Peyer's patch (tissue), 4 donors: Measurements from ENCODE around the gene ATP8B4. TPM values are rescaled to one million over a fixed set of nuclear protein-coding genes. Genes with fewer than 3 reads are reported as not detected.

Experiments used
- DNase-seq, 3 donors: peaks; one replicate each; pipeline ENCODE4 v3.0.0-alpha.2; 2017 to 2019
- H3K27ac ChIP-seq, 4 donors: fragments of 200-600 bp; sonication (generic); one replicate each; pipeline ENCODE4 v1.5.1; 2016 to 2019
- H3K27me3 ChIP-seq, 2 donors: fragments of 200-600 bp; sonication (generic); one replicate each; pipeline ENCODE4 v1.5.1; 2019
- H3K36me3 ChIP-seq, 3 donors: fragments of 200-600 bp; sonication (generic); one replicate each; pipeline ENCODE4 v1.5.1; 2016 to 2019
- H3K4me1 ChIP-seq, 4 donors: fragments of 200-600 bp; sonication (generic); one replicate each; pipeline ENCODE4 v1.5.1; 2016 to 2019
- H3K4me3 ChIP-seq, 4 donors: fragments of 200-600 bp; sonication (generic); 1 replicate in 3 of 4; 2 replicates in 1 of 4; pipeline ENCODE4 v1.5.1; 2016 to 2019; ENCODE audit warnings: mild to moderate bottlenecking in 1 of 4
- H3K9me3 ChIP-seq, 4 donors: fragments of 200-600 bp; sonication (generic); one replicate each; pipeline ENCODE4 v1.5.1; 2016 to 2019; ENCODE audit warnings: mild to moderate bottlenecking in 1 of 4
- POLR2A ChIP-seq, 2 donors: fragments of 450-650 bp; IDR thresholded peaks; one replicate each; pipeline ENCODE4 v1.5.1; 2017; ENCODE audit warnings: antibody characterized with exemption in 2 of 2, mild to moderate bottlenecking in 2 of 2, moderate library complexity in 2 of 2
- total RNA-seq, 4 donors: library from RNA; depleted of rRNA; stranded (reverse); fragments of >200 nt; gene quantifications; one replicate each; pipeline ENCODE4 v1.1.0, GENCODE V29; 2016
- TF ChIP-seq, protein P1 (sequence below), 6 experiments: fragments of 450-650 bp in 4 of 6; fragments of 200-600 bp in 2 of 6; sonication (generic) in 1 of 6; IDR thresholded peaks; one replicate each; pipeline ENCODE4 v1.5.1; 2017 to 2019; ENCODE audit warnings: antibody characterized with exemption in 6 of 6, mild to moderate bottlenecking in 3 of 6, moderate library complexity in 1 of 6

Gene ATP8B4
- total RNA-seq, 4 donors from 2014 or later = 1.4 to 13.2 (median 8.7) TPM

DNA sequence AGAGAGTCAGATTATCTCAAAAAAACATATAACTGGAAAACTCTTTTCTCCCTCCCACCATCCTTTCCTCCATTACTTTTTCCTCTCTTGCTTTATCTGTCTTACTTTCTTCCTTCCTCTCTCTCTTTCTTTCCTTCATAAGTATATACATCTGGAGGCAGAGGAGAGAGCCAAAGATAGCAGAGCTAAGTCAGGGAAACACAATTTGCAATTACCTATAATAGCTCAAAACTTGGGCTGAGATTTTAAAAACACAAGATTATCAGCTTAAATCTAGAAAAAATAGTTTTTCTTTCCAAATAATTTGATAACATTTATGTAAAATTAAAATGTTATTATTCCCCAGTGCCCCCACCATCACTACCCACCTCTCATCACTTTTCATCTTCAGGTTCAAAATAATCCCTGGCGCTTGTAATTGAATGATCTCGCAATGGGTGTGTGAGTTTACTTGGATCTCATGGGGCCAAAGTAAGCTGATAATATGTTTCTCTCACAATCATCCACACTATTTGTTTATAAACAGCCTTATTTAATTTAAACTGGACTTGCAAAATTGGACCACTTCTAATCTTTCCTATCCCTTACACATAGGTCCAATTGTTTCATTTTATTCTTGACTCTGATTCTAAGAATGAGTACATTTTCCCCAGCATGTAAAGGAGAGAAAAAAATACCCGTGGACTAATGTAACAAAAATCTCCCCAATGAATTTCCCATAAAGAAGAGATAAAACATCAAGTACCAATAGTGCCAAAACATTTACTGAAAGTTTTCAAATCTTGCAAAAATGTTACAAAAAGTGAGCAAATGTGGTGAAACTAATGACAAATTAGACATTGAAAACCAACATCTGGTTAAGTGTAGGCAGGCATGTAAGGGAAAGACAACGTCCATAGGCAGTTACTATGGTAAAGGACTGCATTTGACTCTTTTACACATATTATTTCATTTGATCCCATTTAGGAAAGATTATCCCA is 261.2 kb downstream of the ATP8B4 start:
- TF ChIP-seq, protein P1, sequence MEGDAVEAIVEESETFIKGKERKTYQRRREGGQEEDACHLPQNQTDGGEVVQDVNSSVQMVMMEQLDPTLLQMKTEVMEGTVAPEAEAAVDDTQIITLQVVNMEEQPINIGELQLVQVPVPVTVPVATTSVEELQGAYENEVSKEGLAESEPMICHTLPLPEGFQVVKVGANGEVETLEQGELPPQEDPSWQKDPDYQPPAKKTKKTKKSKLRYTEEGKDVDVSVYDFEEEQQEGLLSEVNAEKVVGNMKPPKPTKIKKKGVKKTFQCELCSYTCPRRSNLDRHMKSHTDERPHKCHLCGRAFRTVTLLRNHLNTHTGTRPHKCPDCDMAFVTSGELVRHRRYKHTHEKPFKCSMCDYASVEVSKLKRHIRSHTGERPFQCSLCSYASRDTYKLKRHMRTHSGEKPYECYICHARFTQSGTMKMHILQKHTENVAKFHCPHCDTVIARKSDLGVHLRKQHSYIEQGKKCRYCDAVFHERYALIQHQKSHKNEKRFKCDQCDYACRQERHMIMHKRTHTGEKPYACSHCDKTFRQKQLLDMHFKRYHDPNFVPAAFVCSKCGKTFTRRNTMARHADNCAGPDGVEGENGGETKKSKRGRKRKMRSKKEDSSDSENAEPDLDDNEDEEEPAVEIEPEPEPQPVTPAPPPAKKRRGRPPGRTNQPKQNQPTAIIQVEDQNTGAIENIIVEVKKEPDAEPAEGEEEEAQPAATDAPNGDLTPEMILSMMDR (IDR thresholded peaks at IDR 0.05) = no peak
- TF ChIP-seq POLR2A (IDR thresholded peaks at IDR 0.05) = no peak
- no peaks in the 10 kb centered on the region for H3K9me3 ChIP-seq
- no peaks in the 10 kb centered on the region for H3K36me3 ChIP-seq
- H3K27me3 ChIP-seq = no peaks in the 10 kb centered on the region
- no peaks in the 10 kb centered on the region for H3K4me1 ChIP-seq
- H3K4me3 ChIP-seq = no peak overlapping the region
- no peak for DNase-seq
- no peak overlapping the region for H3K27ac ChIP-seq

DNA sequence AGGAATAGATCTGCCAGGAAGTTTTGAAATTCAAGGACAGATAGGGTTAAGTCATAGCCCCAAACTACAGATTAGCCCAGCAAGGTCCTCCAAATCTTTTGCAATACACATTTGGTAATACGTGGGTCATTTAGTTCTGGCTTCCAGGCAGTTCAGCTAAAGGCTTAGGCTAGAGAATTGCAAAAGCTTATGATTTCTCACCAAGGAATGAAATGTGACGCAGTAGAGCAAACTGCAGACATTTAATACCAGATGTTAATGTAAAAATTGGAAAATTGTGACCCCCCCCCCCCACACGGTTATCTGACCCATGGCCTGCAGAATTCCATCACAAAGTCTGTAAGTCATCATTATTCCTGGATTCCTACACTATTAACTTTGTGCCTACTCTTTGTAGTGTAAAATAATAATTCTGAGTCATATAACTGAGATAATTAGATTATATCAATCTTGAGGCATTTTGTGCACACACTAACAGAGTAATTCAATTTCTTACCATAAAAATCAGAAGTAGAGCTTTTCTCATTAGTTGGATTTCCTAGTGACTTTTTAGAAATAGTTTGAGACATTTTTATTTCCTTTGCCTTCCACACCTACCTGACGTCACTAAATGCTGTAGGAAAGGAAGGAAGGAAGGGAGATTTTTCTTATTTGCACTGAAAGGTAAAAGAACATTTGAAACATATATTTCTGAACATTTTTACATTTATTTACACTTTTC is 263.0 kb downstream of the ATP8B4 start:
- Histone ChIP-seq H3K27me3 (no peaks in the 10 kb centered on the region), H3K4me3 (no peak overlapping the region), H3K9me3 (no peaks in the 10 kb centered on the region), H3K4me1 (no peaks in the 10 kb centered on the region), H3K27ac (peak overlapping the region in 1 of 4 donors; percentile 32), H3K36me3 (no peaks in the 10 kb centered on the region)
- DNase-seq = no peak
- no peak for TF ChIP-seq POLR2A (IDR thresholded peaks at IDR 0.05)
- TF ChIP-seq, protein P1 (IDR thresholded peaks at IDR 0.05) = no peak

DNA sequence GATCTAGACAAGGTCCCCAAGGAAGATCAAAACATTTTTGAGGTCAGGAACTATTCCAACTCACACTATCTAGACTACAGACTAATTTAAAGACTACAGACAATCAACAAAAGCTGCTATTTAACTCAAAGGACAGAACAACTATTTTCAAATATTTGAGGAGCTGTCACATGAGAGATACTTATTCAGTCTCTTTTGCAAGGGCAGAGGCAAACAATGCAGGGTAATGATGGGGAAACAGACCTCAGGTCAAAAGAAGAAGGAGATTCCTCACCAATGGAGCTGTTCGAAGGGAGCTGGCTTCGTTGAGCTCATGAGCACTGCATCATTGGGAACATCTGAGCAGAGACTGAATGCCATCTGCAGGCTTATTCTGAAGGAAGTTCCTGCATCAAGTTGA is 266.3 kb downstream of the ATP8B4 start:
- Histone ChIP-seq H3K27me3 (no peaks in the 10 kb centered on the region), H3K27ac (no peak overlapping the region), H3K36me3 (no peaks in the 10 kb centered on the region), H3K4me3 (no peak overlapping the region), H3K9me3 (no peaks in the 10 kb centered on the region), H3K4me1 (no peaks in the 10 kb centered on the region)
- DNase-seq = no peak
- no peak for TF ChIP-seq POLR2A (IDR thresholded peaks at IDR 0.05)
- TF ChIP-seq, protein P1 (IDR thresholded peaks at IDR 0.05) = no peak

DNA sequence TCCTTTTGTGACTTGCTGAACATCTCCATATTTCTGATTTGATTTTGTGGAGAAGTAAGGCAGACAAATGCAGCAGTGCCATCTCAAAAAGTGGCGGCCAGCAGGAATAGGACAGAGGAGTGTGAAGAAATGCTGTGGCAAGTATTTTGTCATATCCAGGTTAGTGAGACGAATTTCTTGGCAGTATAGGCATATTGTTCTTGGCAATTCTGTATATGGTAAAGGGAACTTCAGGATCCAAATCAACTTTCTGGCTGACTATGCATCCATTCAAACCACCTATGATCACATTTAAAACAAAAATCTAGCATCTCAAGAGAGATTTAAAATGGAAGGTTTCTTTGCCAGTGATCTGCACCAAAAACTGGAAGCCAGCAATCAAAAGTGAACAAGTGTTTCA is 270.2 kb downstream of the ATP8B4 start:
- Histone ChIP-seq H3K9me3 (no peaks in the 10 kb centered on the region), H3K27me3 (no peaks in the 10 kb centered on the region), H3K36me3 (no peaks in the 10 kb centered on the region), H3K4me1 (peaks cover 0 to 5% (median 0%) of the 10 kb centered on the region in 4 donors), H3K4me3 (no peak overlapping the region), H3K27ac (peak overlapping the region in 1 of 4 donors; percentile 6)
- TF ChIP-seq POLR2A (IDR thresholded peaks at IDR 0.05) = no peak
- TF ChIP-seq, protein P1 (IDR thresholded peaks at IDR 0.05) = no peak
- no peak for DNase-seq

DNA sequence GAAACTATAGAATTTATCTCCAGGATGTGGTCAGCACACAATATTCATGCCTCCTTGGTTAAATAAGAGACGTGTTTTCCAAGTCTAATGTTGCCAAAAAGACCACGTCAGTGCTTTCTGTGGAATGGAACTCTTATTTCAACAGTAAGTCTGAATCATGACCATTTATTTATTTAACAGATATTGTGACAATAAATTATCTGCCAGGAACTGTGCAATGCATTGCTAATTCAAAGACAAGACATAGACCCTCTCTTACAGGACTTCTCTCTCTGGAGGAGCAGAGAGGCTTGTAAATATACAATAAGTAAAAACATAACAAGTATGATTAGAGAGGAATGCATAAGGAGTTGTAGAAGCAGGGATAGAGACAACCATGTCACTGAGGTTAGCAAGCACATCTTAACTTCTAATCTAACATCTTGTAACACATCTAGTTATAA is 270.7 kb downstream of the ATP8B4 start:
- peak overlapping the region in 2 of 4 donors; percentile 6 to 35 for H3K27ac ChIP-seq
- no peaks in the 10 kb centered on the region for H3K9me3 ChIP-seq
- H3K27me3 ChIP-seq = no peaks in the 10 kb centered on the region
- peaks cover 0 to 9% (median 0%) of the 10 kb centered on the region in 4 donors for H3K4me1 ChIP-seq
- no peak for TF ChIP-seq POLR2A (IDR thresholded peaks at IDR 0.05)
- TF ChIP-seq, protein P1 (IDR thresholded peaks at IDR 0.05) = no peak
- no peaks in the 10 kb centered on the region for H3K36me3 ChIP-seq
- H3K4me3 ChIP-seq = no peak overlapping the region
- DNase-seq = no peak
